NB4 (cell line): ENCODE results near the gene PHOX2B.

Experiments
- MYC ChIP-seq: IDR thresholded peaks from 2 replicates; pipeline ENCODE4 v1.6.1; 2011; ENCODE audit warnings: low read depth, low read length
- POLR2A ChIP-seq: IDR thresholded peaks from 2 replicates; pipeline ENCODE4 v1.6.1; 2011; ENCODE audit warnings: mild to moderate bottlenecking; ENCODE audit not compliant: insufficient read length; ENCODE audit errors: extremely low read depth
- TF ChIP-seq, protein P1 (sequence below): IDR thresholded peaks from one replicate; pipeline ENCODE4 v1.5.1; 2012; ENCODE audit warnings: low read depth, low read length
- TF ChIP-seq, protein P2 (sequence below): IDR thresholded peaks from 2 replicates; pipeline ENCODE4 v1.6.1; 2011; ENCODE audit warnings: low read depth, low read length

DNA sequence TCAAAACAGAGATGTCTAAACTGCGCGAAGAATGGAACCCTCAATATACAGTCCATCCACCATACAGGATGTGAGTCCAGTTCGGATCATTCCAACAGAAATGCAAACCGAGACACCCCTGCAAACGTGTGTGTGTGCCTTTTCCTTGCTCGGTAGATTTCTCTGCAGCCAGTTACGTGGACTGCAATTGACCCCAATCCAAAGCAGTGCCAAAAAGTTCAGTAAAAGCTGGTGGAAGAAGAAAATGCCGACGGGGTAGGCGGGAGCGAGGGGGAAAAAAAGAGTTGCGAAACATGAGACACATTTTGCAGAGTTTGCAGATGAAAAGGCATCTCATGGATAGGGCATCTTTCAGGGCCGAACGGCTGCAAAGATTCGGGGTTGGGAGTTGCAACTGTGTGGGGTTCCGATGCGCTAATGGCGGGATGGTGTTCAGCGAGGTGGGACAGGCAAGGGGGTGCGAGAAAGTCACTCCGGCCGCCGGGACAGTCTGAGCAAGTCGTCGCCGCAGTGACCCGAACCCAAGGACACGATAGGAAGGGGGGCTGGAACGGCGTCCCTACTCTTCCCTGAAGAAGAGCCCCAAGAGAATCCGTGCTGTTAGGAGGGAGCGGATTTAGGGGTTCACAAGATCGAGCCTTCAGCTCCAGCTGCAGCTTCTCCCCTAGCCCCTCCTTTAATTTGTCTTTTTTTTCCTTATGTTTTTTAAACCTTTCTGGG, 3.8 kb downstream of the PHOX2B start:
- TF ChIP-seq, protein P1, sequence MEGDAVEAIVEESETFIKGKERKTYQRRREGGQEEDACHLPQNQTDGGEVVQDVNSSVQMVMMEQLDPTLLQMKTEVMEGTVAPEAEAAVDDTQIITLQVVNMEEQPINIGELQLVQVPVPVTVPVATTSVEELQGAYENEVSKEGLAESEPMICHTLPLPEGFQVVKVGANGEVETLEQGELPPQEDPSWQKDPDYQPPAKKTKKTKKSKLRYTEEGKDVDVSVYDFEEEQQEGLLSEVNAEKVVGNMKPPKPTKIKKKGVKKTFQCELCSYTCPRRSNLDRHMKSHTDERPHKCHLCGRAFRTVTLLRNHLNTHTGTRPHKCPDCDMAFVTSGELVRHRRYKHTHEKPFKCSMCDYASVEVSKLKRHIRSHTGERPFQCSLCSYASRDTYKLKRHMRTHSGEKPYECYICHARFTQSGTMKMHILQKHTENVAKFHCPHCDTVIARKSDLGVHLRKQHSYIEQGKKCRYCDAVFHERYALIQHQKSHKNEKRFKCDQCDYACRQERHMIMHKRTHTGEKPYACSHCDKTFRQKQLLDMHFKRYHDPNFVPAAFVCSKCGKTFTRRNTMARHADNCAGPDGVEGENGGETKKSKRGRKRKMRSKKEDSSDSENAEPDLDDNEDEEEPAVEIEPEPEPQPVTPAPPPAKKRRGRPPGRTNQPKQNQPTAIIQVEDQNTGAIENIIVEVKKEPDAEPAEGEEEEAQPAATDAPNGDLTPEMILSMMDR = no peak
- TF ChIP-seq POLR2A = no peak
- no peak for TF ChIP-seq MYC
- TF ChIP-seq, protein P2, sequence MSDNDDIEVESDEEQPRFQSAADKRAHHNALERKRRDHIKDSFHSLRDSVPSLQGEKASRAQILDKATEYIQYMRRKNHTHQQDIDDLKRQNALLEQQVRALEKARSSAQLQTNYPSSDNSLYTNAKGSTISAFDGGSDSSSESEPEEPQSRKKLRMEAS = no peak
